Activated effector memory CD4-positive, alpha-beta T cell treated with anti-CD3 and anti-CD28 coated beads, Interleukin-2, amount 50 U/mL, for 16 hours (primary cell): ENCODE results near the gene SPACA4.
"Not testable (repeated sequence)": the region's sequence is repeated elsewhere in the genome, so short reads cannot be mapped to it uniquely, and the experiment has no call there.

Experiments
- DNase-seq: peaks from one replicate; pipeline ENCODE4 v3.0.0-alpha.2; 2020

SPACA4 gene

GRCh38 chr19:48619692-48620585, 13.4 kb downstream of the SPACA4 start:
- no peak for DNase-seq

GRCh38 chr19:48623556-48624066, 17.1 kb downstream of the SPACA4 start:
- DNase-seq = no peak

GRCh38 chr19:48624067-48624594, 17.6 kb downstream of the SPACA4 start:
- DNase-seq = peak; percentile 98

- DNase-seq = no peak
Measured at GRCh38 chr19:48624791-48625723, 18.5 kb downstream of the SPACA4 start.

GRCh38 chr19:48625891-48626327, 19.4 kb downstream of the SPACA4 start:
- no peak for DNase-seq

GRCh38 chr19:48627201-48627864, 20.8 kb downstream of the SPACA4 start:
- DNase-seq = no peak

GRCh38 chr19:48627865-48628314, 21.3 kb downstream of the SPACA4 start:
- DNase-seq = no peak

GRCh38 chr19:48628486-48629296, 22.1 kb downstream of the SPACA4 start:
- DNase-seq = no peak

GRCh38 chr19:48629297-48629598, 22.7 kb downstream of the SPACA4 start:
- DNase-seq = no peak

- DNase-seq = no peak
Measured at GRCh38 chr19:48629599-48630295, 23.2 kb downstream of the SPACA4 start.

- DNase-seq = no peak
Measured at GRCh38 chr19:48630296-48631063, 23.9 kb downstream of the SPACA4 start.

- DNase-seq = no peak
Measured at GRCh38 chr19:48631225-48631624, 24.7 kb downstream of the SPACA4 start.

- not testable (repeated sequence) for DNase-seq
Measured at GRCh38 chr19:48632286-48632685, 25.7 kb downstream of the SPACA4 start.

GRCh38 chr19:48632692-48633147, 26.2 kb downstream of the SPACA4 start:
- no peak for DNase-seq

GRCh38 chr19:48633148-48634035, 26.9 kb downstream of the SPACA4 start:
- DNase-seq = no peak

GRCh38 chr19:48634036-48634342, 27.4 kb downstream of the SPACA4 start:
- DNase-seq = no peak

GRCh38 chr19:48634424-48635262, 28.1 kb downstream of the SPACA4 start:
- peak; percentile 97 for DNase-seq

GRCh38 chr19:48635263-48635965, 28.9 kb downstream of the SPACA4 start:
- DNase-seq = peak; percentile 92
